IMR-90 (cell line): ENCODE results near the gene MZT1. TPM values are rescaled to one million over a fixed set of nuclear protein-coding genes. Genes with fewer than 3 reads are reported as not detected.

ENCODE experiments used
- ATAC-seq: fragments of 200-7000 bp; cut with Tn5 transposase; 2 replicates; pipeline ENCODE4 v1.9.1; 2020; ENCODE audit warnings: low read depth, mild to moderate bottlenecking, moderate library complexity
- BruUV-seq: library from RNA; stranded (reverse); fragments of 400-500 nt; replicated peaks from 2 replicates; lab custom pipeline; 2021; lab: Mats Ljungman, UMichigan
- CTCF ChIA-PET: fragments of 300-600 bp; formaldehyde crosslinking; extraction: SDS; loops from one replicate; lab custom pipeline; 2021; ENCODE audit warnings: antibody characterized with exemption; lab: Yijun Ruan, JAX
- POLR2A ChIA-PET: fragments of 300-600 bp; sonication (Branson Sonifier 250); formaldehyde crosslinking; loops from one replicate; lab custom pipeline; 2022; ENCODE audit warnings: antibody characterized with exemption; ENCODE audit not compliant: unreplicated experiment; lab: Charles Lee
- DNase-seq: peaks from one replicate; pipeline ENCODE4 v3.0.0; 2013
- H2AFZ ChIP-seq: replicated peaks from 2 replicates; pipeline ENCODE3; 2013; ENCODE audit warnings: low read length, mild to moderate bottlenecking; ENCODE audit not compliant: poor library complexity
- H2AK5ac ChIP-seq: 2 replicates; pipeline ENCODE4 v1.6.1; 2013; ENCODE audit warnings: low read depth, low read length, inconsistent platforms
- H2AK9ac ChIP-seq: replicated peaks from 2 replicates; pipeline ENCODE3; 2013; ENCODE audit warnings: mild to moderate bottlenecking, low read depth, low read length, moderate library complexity; ENCODE audit not compliant: poor library complexity
- H2BK120ac ChIP-seq: 2 replicates; pipeline ENCODE4 v1.6.1; 2013; ENCODE audit warnings: low read depth, low read length, inconsistent platforms
- H2BK15ac ChIP-seq: 3 replicates; pipeline ENCODE4 v1.6.1; 2013; ENCODE audit warnings: low read depth, low read length, inconsistent platforms
- H2BK20ac ChIP-seq: 2 replicates; pipeline ENCODE4 v1.6.1; 2013; ENCODE audit warnings: low read depth, mild to moderate bottlenecking, inconsistent platforms, low read length, moderate library complexity
- H2BK5ac ChIP-seq: 2 replicates; pipeline ENCODE4 v1.6.1; 2013; ENCODE audit warnings: mild to moderate bottlenecking, low read depth, low read length, inconsistent platforms; ENCODE audit not compliant: poor library complexity, severe bottlenecking
- H3K14ac ChIP-seq: replicated peaks from 2 replicates; pipeline ENCODE4 v1.6.1; 2013; ENCODE audit warnings: low read depth, low read length, inconsistent platforms
- H3K18ac ChIP-seq: 2 replicates; pipeline ENCODE4 v1.6.1; 2013; ENCODE audit warnings: low read depth, low read length, control low read depth
- H3K23ac ChIP-seq: 2 replicates; pipeline ENCODE4 v1.6.1; 2013; ENCODE audit warnings: low read depth, low read length, inconsistent platforms
- H3K27ac ChIP-seq: 2 replicates; pipeline ENCODE4 v1.5.1; 2013; ENCODE audit warnings: mild to moderate bottlenecking, control low read depth, low read length; ENCODE audit not compliant: insufficient read depth
- H3K27me3 ChIP-seq: 2 replicates; pipeline ENCODE4 v1.6.1; 2013; ENCODE audit warnings: low read length; ENCODE audit not compliant: control insufficient read depth, insufficient read depth
- H3K36me3 ChIP-seq: 2 replicates; pipeline ENCODE4 v1.6.1; 2013; ENCODE audit warnings: low read length, mixed read lengths; ENCODE audit not compliant: control insufficient read depth, insufficient read depth
- H3K4ac ChIP-seq: 2 replicates; pipeline ENCODE4 v1.6.1; 2013; ENCODE audit warnings: low read depth, low read length, inconsistent platforms
- H3K4me1 ChIP-seq: 2 replicates; pipeline ENCODE4 v1.6.1; 2013; ENCODE audit warnings: low read length, mixed read lengths; ENCODE audit not compliant: control insufficient read depth, insufficient read depth
- H3K4me2 ChIP-seq: 2 replicates; pipeline ENCODE4 v1.6.1; 2013; ENCODE audit warnings: low read depth, mild to moderate bottlenecking, control low read depth, low read length, moderate library complexity
- H3K4me3 ChIP-seq: 2 replicates; pipeline ENCODE4 v1.5.1; 2013; ENCODE audit warnings: low read depth, mild to moderate bottlenecking, control low read depth, low read length, moderate library complexity; ENCODE audit not compliant: insufficient read depth
- H3K56ac ChIP-seq: 2 replicates; pipeline ENCODE4 v1.6.1; 2013; ENCODE audit warnings: low read length, inconsistent platforms; ENCODE audit not compliant: insufficient read depth; ENCODE audit errors: extremely low read depth
- H3K79me1 ChIP-seq, 2 experiments: 2 replicates each; pipeline ENCODE4 v1.6.1; 2013; ENCODE audit warnings: low read length in 2 of 2, inconsistent platforms in 1 of 2, low read depth in 1 of 2
- H3K9ac ChIP-seq: 2 replicates; pipeline ENCODE4 v1.6.1; 2013; ENCODE audit warnings: low read depth, low read length, control low read depth
- H3K9me1 ChIP-seq: 2 replicates; pipeline ENCODE4 v1.6.1; 2013; ENCODE audit warnings: low read length, inconsistent platforms; ENCODE audit not compliant: insufficient read depth
- H3K9me3 ChIP-seq: 2 replicates; pipeline ENCODE4 v1.6.1; 2013; ENCODE audit warnings: low read length; ENCODE audit not compliant: control insufficient read depth, insufficient read depth
- H4K20me1 ChIP-seq: 2 replicates; pipeline ENCODE4 v1.6.1; 2013; ENCODE audit warnings: low read length, inconsistent platforms; ENCODE audit not compliant: insufficient read depth
- H4K5ac ChIP-seq: 2 replicates; pipeline ENCODE4 v1.6.1; 2013; ENCODE audit warnings: mild to moderate bottlenecking, low read depth, low read length, control low read depth
- H4K8ac ChIP-seq, 2 experiments: 2 replicates each; pipeline ENCODE4 v1.6.1; 2013; ENCODE audit warnings: low read depth in 2 of 2, low read length in 2 of 2, control low read depth in 1 of 2, inconsistent platforms in 1 of 2
- H4K91ac ChIP-seq: 2 replicates; pipeline ENCODE4 v1.6.1; 2013; ENCODE audit warnings: low read depth, low read length, inconsistent platforms; ENCODE audit not compliant: insufficient read depth
- BHLHE40 ChIP-seq: fragments of 150-350 bp; IDR thresholded peaks from 2 replicates; pipeline ENCODE4 v1.6.1; 2016; ENCODE audit warnings: mild to moderate bottlenecking, low read depth, low read length
- CHD1 ChIP-seq: IDR thresholded peaks from 2 replicates; pipeline ENCODE4 v1.6.1; 2012; ENCODE audit warnings: low read depth, low read length, improper control_type of control experiment
- MAFK ChIP-seq: IDR thresholded peaks from 2 replicates; pipeline ENCODE4 v1.6.1; 2012; ENCODE audit warnings: low read depth, low read length, improper control_type of control experiment
- MXI1 ChIP-seq: IDR thresholded peaks from 2 replicates; pipeline ENCODE4 v1.6.1; 2012; ENCODE audit warnings: low read depth, mild to moderate bottlenecking, low read length, moderate library complexity, borderline replicate concordance
- NFE2L2 ChIP-seq: fragments of 150-350 bp; IDR thresholded peaks from 2 replicates; pipeline ENCODE4 v1.6.1; 2016; ENCODE audit warnings: low read depth, mild to moderate bottlenecking, low read length
- RAD21 ChIP-seq: IDR thresholded peaks from 2 replicates; pipeline ENCODE4 v1.6.1; 2012; ENCODE audit warnings: low read length, improper control_type of control experiment
- SMC3 ChIP-seq: fragments of 150-350 bp; IDR thresholded peaks from 2 replicates; pipeline ENCODE4 v1.6.1; 2016; ENCODE audit warnings: low read depth, mild to moderate bottlenecking, antibody characterized with exemption, low read length, moderate library complexity
- dilution Hi-C: fragments of 300-500 bp; cut with HindIII; formaldehyde crosslinking; loops from one replicate; pipeline ENCODE4 v1.14.3; 2018; ENCODE audit warnings: low sequenced_read_pairs; ENCODE audit not compliant: unreplicated experiment
- in situ Hi-C: fragments of 300-500 bp; cut with MboI; formaldehyde crosslinking; loops from 3 replicates; pipeline ENCODE4 v1.14.3; 2019; ENCODE audit warnings: low sequenced_read_pairs, inconsistent platforms, mixed read lengths
- intact Hi-C: fragments of 100-400 bp; cut with micrococcal nuclease; formaldehyde crosslinking; loops from 2 replicates; pipeline ENCODE4 v1.10.0; 2022
- polyA plus RNA-seq, 3 experiments: library from polyadenylated mRNA; depleted of rRNA; stranded (reverse); fragments of >200 nt; gene quantifications; 2 replicates each; pipeline ENCODE4 v1.2.3, GENCODE V29; 2012; ENCODE audit warnings: low replicate concordance in 1 of 3
- total RNA-seq: library from RNA; depleted of rRNA; stranded (reverse); fragments of >200 nt; gene quantifications from 2 replicates; pipeline ENCODE4 v1.2.3, GENCODE V29; 2012
- TF ChIP-seq, protein P1 (sequence below): fragments of 150-350 bp; IDR thresholded peaks from 2 replicates; pipeline ENCODE4 v1.6.1; 2016; ENCODE audit warnings: low read depth, mild to moderate bottlenecking, low read length, moderate library complexity, borderline replicate concordance

The MZT1 gene
- total and polyA plus RNA-seq, 2 of the 4 experiments (the other 2 are of a cell fraction) = 3.6 to 5.3 TPM

DNA sequence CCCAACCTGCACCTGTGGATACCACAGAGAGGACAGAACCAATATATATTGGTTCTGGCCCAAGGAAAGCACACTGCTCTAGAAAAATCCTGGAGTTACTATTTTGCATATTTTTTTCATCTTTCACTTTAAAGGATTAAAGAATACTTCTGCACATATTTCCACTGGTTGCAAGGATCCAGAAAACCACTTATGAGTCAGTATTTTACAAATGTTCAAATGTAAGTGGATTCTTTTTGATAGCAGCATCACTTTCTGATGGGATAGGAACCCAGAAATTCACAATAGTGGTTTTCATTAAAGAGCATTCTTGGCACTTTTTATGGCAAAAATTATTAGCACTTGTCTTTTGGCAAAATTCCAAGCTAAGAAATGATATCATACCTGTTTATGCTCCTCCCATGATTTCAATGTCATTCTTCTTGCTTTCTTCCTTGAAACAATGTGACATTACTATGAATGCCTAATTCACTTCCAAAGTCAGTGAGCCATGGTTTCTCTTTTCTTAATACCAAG is 38.2 kb downstream of the MZT1 start:
- TF ChIP-seq, protein P1, sequence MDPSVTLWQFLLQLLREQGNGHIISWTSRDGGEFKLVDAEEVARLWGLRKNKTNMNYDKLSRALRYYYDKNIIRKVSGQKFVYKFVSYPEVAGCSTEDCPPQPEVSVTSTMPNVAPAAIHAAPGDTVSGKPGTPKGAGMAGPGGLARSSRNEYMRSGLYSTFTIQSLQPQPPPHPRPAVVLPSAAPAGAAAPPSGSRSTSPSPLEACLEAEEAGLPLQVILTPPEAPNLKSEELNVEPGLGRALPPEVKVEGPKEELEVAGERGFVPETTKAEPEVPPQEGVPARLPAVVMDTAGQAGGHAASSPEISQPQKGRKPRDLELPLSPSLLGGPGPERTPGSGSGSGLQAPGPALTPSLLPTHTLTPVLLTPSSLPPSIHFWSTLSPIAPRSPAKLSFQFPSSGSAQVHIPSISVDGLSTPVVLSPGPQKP = no peak
- TF ChIP-seq NFE2L2 = no peak
- TF ChIP-seq SMC3 = no peak
- TF ChIP-seq CHD1 = no peak
- TF ChIP-seq RAD21 = no peak
- no peak for TF ChIP-seq BHLHE40
- TF ChIP-seq MAFK = no peak
- TF ChIP-seq MXI1 = no peak

More for the DNA sequence above, 38.2 kb downstream of the MZT1 start:
- H4K91ac ChIP-seq = no peak overlapping the region
- in situ Hi-C loops = loop anchor here (25.0 kb wide), 1 partner anchor 1727 kb away; no protein-coding TSS in a partner anchor
- no peaks in the 10 kb centered on the region for H3K36me3 ChIP-seq
- H3K27me3 ChIP-seq = peaks cover 2% of the 10 kb centered on the region; the same call in 1 of the 2 replicates
- H3K79me1 ChIP-seq = no peaks in the 10 kb centered on the region
- no peaks in the 10 kb centered on the region for H3K9me3 ChIP-seq
- DNase-seq (no peak), ATAC-seq (no peak)
- no peak overlapping the region for H3K4me3 ChIP-seq
- no peak overlapping the region for H4K5ac ChIP-seq
- dilution Hi-C loops = no loop called here
- no peak overlapping the region for H2AK5ac ChIP-seq
- H2AK9ac ChIP-seq = no peak overlapping the region
- no peak overlapping the region for H3K9ac ChIP-seq
- no peak overlapping the region for H2BK20ac ChIP-seq
- H3K56ac ChIP-seq = no peak overlapping the region
- no peak overlapping the region for H3K23ac ChIP-seq
- no TSS peak for BruUV-seq
- H3K18ac ChIP-seq = no peak overlapping the region
- H2AFZ ChIP-seq = no peak overlapping the region
- ChIA-PET CTCF (no interaction called here), POLR2A (no interaction called here)
- H2BK5ac ChIP-seq = no peak overlapping the region
- H2BK15ac ChIP-seq = no peak overlapping the region
- H3K27ac ChIP-seq = no peak overlapping the region
- no peak overlapping the region for H3K14ac ChIP-seq
- H3K4me2 ChIP-seq = no peak overlapping the region
- no peaks in the 10 kb centered on the region for H4K20me1 ChIP-seq
- H3K9me1 ChIP-seq = no peaks in the 10 kb centered on the region
- intact Hi-C loops = no loop called here
- H2BK120ac ChIP-seq = no peak overlapping the region
- no peak overlapping the region for H4K8ac ChIP-seq
- no peaks in the 10 kb centered on the region for H3K4me1 ChIP-seq
- H3K4ac ChIP-seq = no peak overlapping the region
